OCI-LY7 (cell line): ENCODE measurements around the gene HEATR5A.

Experiments
- CTCF ChIP-seq: fragments of 200-600 bp; sonication (generic); conservative IDR thresholded peaks from 2 replicates; pipeline ENCODE4 v1.5.1; 2014; ENCODE audit warnings: mild to moderate bottlenecking, antibody characterized with exemption, low read length, moderate library complexity, mixed read lengths
- EZH2phosphoT487 ChIP-seq: fragments of 200-600 bp; sonication (generic); IDR thresholded peaks from 2 replicates; pipeline ENCODE4 v1.6.1; 2018; ENCODE audit warnings: low read depth, borderline replicate concordance, mild to moderate bottlenecking, mixed run types, antibody characterized with exemption, low read length, moderate library complexity, mixed read lengths

- TF ChIP-seq CTCF (no peak), EZH2phosphoT487 (no peak)
Observed at GRCh38 chr14:31425905-31426304, 5.6 kb upstream of the HEATR5A start.
